MM.1S (cell line): ENCODE measurements around the gene AASDHPPT.

Experiments
- DNase-seq: peaks from one replicate; pipeline ENCODE4 v3.0.0-alpha.2; 2015
- H2AFZ ChIP-seq: fragments of 300-600 bp; sonication (generic); 2 replicates; pipeline ENCODE4 v1.6.0; 2016; ENCODE audit warnings: antibody characterized with exemption, low read length
- H3F3A ChIP-seq: fragments of 300-600 bp; sonication (generic); 2 replicates; pipeline ENCODE4 v1.6.1; 2016; ENCODE audit warnings: mild to moderate bottlenecking, antibody characterized with exemption, low read length, moderate library complexity, mixed read lengths; ENCODE audit not compliant: insufficient read depth
- H3K27ac ChIP-seq: fragments of 300-600 bp; sonication (generic); 2 replicates; pipeline ENCODE4 v1.5.1; 2016; ENCODE audit warnings: mild to moderate bottlenecking, low read length
- H3K27me3 ChIP-seq: fragments of 300-600 bp; sonication (generic); replicated peaks from 2 replicates; pipeline ENCODE4 v1.6.0; 2016; ENCODE audit warnings: low read length; ENCODE audit not compliant: insufficient read depth
- H3K36me3 ChIP-seq: fragments of 300-600 bp; sonication (generic); replicated peaks from 2 replicates; pipeline ENCODE4 v1.6.1; 2016; ENCODE audit warnings: mild to moderate bottlenecking, low read length, mixed read lengths; ENCODE audit not compliant: insufficient read depth
- H3K4me1 ChIP-seq: fragments of 300-600 bp; sonication (generic); 2 replicates; pipeline ENCODE4 v1.6.1; 2016; ENCODE audit warnings: low read length, mixed read lengths
- H3K4me2 ChIP-seq: fragments of 300-600 bp; sonication (generic); 2 replicates; pipeline ENCODE4 v1.6.0; 2016; ENCODE audit warnings: low read depth, low read length
- H3K4me3 ChIP-seq: fragments of 300-600 bp; sonication (generic); 2 replicates; pipeline ENCODE4 v1.5.1; 2016; ENCODE audit warnings: low read length, mixed read lengths
- H3K79me2 ChIP-seq: fragments of 300-600 bp; sonication (generic); 2 replicates; pipeline ENCODE4 v1.6.1; 2016; ENCODE audit warnings: mixed run types, low read length, mixed read lengths
- H3K9ac ChIP-seq: fragments of 300-600 bp; sonication (generic); 2 replicates; pipeline ENCODE4 v1.6.1; 2016; ENCODE audit warnings: low read length, mixed read lengths
- H3K9me2 ChIP-seq: fragments of 300-600 bp; sonication (generic); replicated peaks from 2 replicates; pipeline ENCODE4 v1.6.1; 2016; ENCODE audit warnings: mild to moderate bottlenecking, low read length, mixed read lengths; ENCODE audit not compliant: insufficient read depth
- H3K9me3 ChIP-seq: fragments of 300-600 bp; sonication (generic); replicated peaks from 2 replicates; pipeline ENCODE4 v1.6.1; 2016; ENCODE audit warnings: mild to moderate bottlenecking, low read length, mixed read lengths; ENCODE audit not compliant: insufficient read depth
- H4K20me1 ChIP-seq: fragments of 300-600 bp; sonication (generic); 2 replicates; pipeline ENCODE4 v1.6.1; 2016; ENCODE audit warnings: mild to moderate bottlenecking, low read length, moderate library complexity, mixed read lengths; ENCODE audit not compliant: insufficient read depth
- CTCF ChIP-seq: fragments of 300-600 bp; sonication (generic); IDR thresholded peaks from 2 replicates; pipeline ENCODE4 v1.5.1; 2016; ENCODE audit warnings: antibody characterized with exemption, low read length, mixed read lengths
- EZH2 ChIP-seq: fragments of 300-600 bp; sonication (generic); optimal IDR thresholded peaks from 2 replicates; pipeline ENCODE3; 2017; ENCODE audit warnings: low read depth, mild to moderate bottlenecking, antibody characterized with exemption, low read length, mixed read lengths
- EZH2phosphoT487 ChIP-seq: fragments of 300-600 bp; sonication (generic); IDR thresholded peaks from 2 replicates; pipeline ENCODE4 v1.6.1; 2018; ENCODE audit warnings: antibody characterized with exemption, low read length

Gene AASDHPPT

DNA sequence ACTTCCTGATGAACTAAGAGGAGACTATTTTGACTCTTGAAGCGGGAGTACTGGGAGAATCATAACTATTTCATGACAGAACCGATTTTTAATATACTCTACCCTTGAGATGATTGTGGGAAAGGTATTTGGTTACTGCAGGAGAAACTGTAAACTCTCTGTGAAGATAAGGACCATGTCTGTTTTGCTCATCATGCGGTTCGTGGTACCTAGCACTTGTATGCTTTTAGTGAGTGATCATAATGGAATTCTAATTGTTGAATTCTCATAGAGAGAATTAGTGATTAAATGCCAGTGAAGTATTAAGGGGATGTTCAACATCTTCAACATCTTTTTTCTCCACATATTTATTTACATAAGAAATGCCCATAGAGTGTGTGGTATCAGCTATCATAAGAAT, 11.4 kb downstream of the AASDHPPT start:
- Histone ChIP-seq H3F3A (0 out of 2 replicates have a peak, but pooled peaks cover 3% of the 10 kb centered on the region), H3K9me3 (no peaks in the 10 kb centered on the region), H3K9ac (no peak overlapping the region), H3K9me2 (no peaks in the 10 kb centered on the region), H3K36me3 (no peaks in the 10 kb centered on the region; the same call in none of the 2 replicates), H3K4me2 (no peak overlapping the region), H3K4me1 (peaks cover 27% of the 10 kb centered on the region), H4K20me1 (peaks cover 10% of the 10 kb centered on the region; the same call in 1 of the 2 replicates), H3K79me2 (peaks cover 76% of the 10 kb centered on the region), H3K4me3 (no peak overlapping the region), H3K27ac (no peak overlapping the region), H3K27me3 (no peaks in the 10 kb centered on the region), H2AFZ (no peak overlapping the region)
- TF ChIP-seq EZH2phosphoT487 (no peak), EZH2 (no peak), CTCF (no peak)
- no peak for DNase-seq

DNA sequence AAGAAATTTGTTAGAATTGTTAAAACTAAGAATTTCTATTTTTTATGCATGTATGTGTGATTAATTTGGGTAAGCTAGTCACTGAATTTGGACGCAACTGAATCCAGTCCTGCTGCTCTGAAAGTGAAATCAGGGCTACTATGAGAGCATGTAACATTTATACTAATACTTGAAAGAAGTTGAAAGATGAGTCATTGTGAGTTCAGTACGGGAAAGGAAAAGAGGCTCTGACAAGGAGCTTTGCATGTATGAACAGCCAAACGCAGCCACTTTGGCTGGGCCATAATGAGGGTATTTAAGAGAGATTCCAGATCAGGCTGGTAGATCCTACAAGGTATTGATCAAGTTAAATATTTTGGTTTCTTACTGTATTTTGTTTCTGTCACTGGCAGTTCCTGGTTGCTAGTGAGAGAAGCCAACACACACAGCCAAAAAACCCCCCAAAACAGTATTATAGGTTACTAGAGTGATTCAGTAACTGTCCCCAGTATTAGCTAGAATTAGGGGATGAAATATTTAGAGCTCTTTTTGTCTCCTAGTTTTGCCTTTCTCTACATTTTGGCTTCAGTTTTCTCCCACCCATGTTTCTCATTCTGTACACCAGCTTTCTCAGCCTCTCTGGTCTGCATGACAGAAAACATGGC, 14.1 kb downstream of the AASDHPPT start:
- peak; percentile 19 for DNase-seq
- Histone ChIP-seq H3K9ac (no peak overlapping the region), H4K20me1 (peaks cover 10% of the 10 kb centered on the region; the same call in 1 of the 2 replicates), H3K9me3 (no peaks in the 10 kb centered on the region), H3K36me3 (no peaks in the 10 kb centered on the region; the same call in none of the 2 replicates), H3K9me2 (no peaks in the 10 kb centered on the region), H3K4me3 (no peak overlapping the region), H3F3A (0 out of 2 replicates have a peak, but pooled peaks cover 3% of the 10 kb centered on the region), H3K79me2 (peaks cover 58% of the 10 kb centered on the region), H2AFZ (no peak overlapping the region), H3K4me2 (peak overlapping the region; percentile 23; the same call in 1 of the 2 replicates), H3K4me1 (peaks cover 27% of the 10 kb centered on the region), H3K27me3 (no peaks in the 10 kb centered on the region), H3K27ac (peak overlapping the region; percentile 43; the same call in 1 of the 2 replicates)
- TF ChIP-seq CTCF = no peak
- TF ChIP-seq EZH2phosphoT487 = no peak
- no peak for TF ChIP-seq EZH2

DNA sequence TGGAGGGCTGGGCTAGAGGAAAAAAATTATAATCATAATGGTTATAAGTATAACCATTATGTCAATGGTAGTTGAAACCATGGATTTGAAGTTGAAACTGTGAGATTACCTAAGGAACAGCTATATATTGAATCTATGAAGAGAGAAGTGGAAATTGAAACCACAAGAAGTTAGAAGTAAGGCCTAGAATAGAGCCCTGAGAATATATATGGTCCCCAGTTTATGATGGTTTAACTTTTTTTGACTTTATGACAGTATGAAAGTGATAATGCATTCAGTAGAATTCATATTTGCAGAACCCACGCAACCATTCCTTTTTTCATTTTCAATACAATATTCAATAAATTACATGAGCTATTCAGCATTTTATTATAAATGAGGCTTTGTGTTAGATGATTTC, 15.0 kb downstream of the AASDHPPT start:
- DNase-seq = peak; percentile 9

More for the DNA sequence above, 15.0 kb downstream of the AASDHPPT start:
- H3K4me1 ChIP-seq = peaks cover 26% of the 10 kb centered on the region
- H3K9me2 ChIP-seq = no peaks in the 10 kb centered on the region
- peaks cover 50% of the 10 kb centered on the region for H3K79me2 ChIP-seq
- H3K27me3 ChIP-seq = no peaks in the 10 kb centered on the region
- H3K36me3 ChIP-seq = peaks cover 4% of the 10 kb centered on the region
- peaks cover 10% of the 10 kb centered on the region; the same call in 1 of the 2 replicates for H4K20me1 ChIP-seq
- H3F3A ChIP-seq = no peaks in the 10 kb centered on the region
- no peak overlapping the region for H3K4me2 ChIP-seq
- no peak overlapping the region for H3K9ac ChIP-seq
- TF ChIP-seq EZH2 (no peak), EZH2phosphoT487 (no peak), CTCF (no peak)
- H3K9me3 ChIP-seq = no peaks in the 10 kb centered on the region
- peak overlapping the region; percentile 43; the same call in 1 of the 2 replicates for H3K27ac ChIP-seq
- H3K4me3 ChIP-seq = no peak overlapping the region
- H2AFZ ChIP-seq = no peak overlapping the region
